ENCODE measurements around the gene ANKRD45.
"Not testable (repeated sequence)": the region's sequence is repeated elsewhere in the genome, so short reads cannot be mapped to it uniquely, and the experiment has no call there.

ANKRD45 gene, protein sequence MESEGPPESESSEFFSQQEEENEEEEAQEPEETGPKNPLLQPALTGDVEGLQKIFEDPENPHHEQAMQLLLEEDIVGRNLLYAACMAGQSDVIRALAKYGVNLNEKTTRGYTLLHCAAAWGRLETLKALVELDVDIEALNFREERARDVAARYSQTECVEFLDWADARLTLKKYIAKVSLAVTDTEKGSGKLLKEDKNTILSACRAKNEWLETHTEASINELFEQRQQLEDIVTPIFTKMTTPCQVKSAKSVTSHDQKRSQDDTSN

DNA sequence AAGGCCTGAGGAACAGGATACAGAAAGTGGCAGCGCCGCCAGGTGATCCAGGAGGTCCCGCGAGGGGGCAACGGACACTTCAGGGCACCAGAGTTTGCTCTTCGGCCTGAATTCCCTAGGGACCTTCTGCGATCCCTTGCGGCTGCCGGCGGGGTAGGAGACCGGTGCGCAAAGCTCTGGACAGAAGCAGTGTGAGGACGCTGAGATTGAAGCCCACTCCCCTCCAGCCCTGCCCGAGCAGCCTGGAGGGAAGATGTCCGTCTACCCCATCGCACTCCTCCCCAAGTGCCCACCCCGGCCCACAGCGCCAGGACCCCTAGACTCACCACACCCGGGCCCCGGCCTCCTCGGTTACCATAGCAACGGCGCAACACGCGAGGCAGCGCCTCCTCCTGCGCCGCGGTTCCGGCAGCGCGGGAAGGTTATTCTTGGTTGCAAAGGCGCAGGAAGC is at the start of gene ANKRD45:
ANKRD45 (minus strand) TSS at position 361 of the 451 bp plus-strand sequence. CDS start 10,433 bp downstream, outside the sequence.
- in situ Hi-C loops (cut with MboI; ENCODE audit: low sequenced_read_pairs), result no loop called here

DNA sequence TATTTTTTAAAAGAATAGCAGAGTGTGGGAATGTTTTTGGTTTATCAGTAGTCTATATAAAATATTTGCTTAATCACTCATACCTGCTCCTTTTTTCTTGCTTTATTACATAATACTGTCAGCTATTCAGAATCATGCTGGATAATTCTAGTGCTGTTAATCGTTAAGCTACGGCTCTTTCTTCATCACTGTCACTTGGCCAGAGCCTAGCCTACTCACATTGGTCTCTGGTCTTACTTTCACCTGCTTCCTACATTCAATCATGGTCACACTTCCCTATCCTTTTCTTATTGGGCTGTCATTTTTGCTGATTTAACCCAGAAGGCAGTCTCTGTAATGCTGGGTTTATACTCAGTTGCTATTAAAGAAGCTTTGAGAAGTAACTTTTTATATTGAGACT is 47.6 kb upstream of the ANKRD45 start:
- in situ Hi-C loops (cut with MboI; ENCODE audit: low sequenced_read_pairs), result no loop called here

DNA sequence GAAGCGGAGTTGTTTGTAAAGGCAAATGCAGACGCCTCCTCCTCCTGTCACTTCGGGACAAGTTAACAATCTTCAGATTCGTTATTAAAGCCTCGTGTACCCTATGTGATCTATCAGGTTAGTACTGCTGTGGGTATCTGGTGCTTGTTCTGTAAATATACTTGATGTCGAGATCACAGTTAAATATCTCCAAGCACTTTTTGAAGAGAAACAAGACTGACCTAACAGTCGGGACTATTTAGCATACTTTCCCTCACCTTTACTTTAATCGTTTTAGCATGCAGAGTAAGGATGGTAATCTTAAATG is 45.8 kb upstream of the ANKRD45 start:
- in situ Hi-C loops (cut with MboI; ENCODE audit: low sequenced_read_pairs), result no loop called here

DNA sequence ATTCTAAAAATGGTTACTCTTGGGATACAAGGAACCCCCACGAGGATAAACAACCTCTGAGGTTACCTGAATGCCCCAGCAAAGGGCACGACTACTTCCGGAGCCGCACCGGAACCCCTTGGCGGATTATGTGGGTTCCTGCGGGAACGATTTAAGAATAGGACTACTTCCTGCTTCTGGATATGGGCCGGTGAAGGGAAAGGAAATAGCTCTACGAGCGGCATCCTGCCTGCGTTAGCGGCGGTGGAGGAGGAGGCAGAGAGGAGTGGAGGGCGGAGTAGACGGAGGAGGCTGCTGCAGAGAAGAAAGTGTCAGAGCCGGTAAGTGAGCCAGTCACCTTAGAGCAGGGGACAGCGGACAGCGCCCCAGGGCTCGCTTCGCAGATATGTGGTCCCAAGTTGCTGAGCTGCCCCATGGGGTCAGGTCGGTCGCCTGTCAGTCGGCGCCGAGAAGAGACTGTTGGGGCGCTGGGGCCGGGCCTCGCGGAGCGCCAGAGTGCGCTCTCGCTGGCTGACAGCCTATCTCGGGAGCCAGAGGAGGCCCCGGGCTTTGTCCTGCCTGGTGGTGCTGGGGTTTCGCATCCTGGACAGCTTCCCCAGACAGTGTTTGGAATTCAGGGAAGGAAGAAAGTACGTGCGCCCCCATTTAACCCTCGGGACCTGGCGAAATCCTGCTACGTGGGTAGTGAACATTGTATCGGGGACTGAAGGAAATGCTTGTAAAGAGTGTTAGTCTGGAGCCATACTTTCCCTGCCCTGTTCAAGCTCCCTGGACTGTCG is 45.3 kb upstream of the ANKRD45 start, which contains the start of gene KLHL20:
KLHL20 (plus strand) TSS at position 223 of the 779 bp plus-strand sequence. CDS start 1,063 bp downstream, outside the sequence.
- in situ Hi-C loops (cut with MboI; ENCODE audit: low sequenced_read_pairs), result no loop called here

DNA sequence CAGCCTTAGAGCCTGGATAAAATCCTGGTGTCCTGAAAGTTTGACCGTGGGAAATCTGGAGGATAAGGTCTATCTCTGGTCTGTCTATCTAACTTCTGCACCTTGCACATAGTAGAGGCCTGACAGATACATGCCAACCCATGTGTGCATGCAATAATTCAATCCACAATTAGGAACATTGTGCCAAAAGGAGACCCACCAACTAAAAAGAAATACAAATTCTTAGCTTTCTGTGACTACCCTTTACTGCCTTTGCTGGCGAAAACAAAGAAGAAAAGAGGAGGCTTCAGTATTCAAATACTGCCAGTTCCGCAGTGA is 44.7 kb upstream of the ANKRD45 start:
- in situ Hi-C loops (cut with MboI; ENCODE audit: low sequenced_read_pairs), result no loop called here

DNA sequence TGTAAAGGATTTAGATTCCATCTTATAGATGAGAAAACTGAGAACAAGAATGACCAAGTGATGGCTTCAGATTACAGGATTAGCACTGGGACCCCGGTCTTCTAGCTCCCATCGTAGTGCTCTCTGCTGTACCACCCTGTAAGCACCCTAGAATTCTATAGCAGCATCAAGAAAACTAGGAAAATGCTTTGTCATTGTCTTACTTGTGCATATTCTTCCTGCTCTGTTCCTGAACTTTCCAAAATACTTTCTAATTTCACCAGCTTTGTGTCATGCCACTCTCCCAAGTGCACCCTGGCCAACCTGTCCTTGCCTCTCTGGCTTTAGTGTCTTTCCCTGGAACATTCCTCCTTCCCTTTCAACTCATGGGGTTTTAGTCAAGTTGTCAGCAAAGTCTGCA is 39.1 kb upstream of the ANKRD45 start:
- in situ Hi-C loops (cut with MboI; ENCODE audit: low sequenced_read_pairs), result no loop called here

DNA sequence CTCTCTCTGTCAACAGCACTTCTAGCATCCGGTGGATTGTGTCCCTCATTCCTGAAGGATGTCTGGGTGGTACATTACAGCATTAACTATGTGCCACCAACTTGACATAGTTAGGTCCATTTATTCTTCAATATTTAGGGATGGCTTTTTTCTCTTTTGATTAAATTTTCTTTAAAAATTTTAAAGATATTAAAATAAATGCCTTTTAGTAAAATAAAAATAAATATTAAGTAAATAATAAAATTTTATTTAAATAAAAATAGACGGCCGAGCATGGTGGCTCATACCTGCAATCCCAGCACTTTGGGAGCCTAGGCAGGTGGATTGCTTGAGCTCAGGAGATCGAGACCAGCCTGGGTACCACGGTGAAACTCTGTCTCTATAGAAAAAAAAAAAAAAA is 35.5 kb upstream of the ANKRD45 start:
- in situ Hi-C loops (cut with MboI; ENCODE audit: low sequenced_read_pairs), result no loop called here

DNA sequence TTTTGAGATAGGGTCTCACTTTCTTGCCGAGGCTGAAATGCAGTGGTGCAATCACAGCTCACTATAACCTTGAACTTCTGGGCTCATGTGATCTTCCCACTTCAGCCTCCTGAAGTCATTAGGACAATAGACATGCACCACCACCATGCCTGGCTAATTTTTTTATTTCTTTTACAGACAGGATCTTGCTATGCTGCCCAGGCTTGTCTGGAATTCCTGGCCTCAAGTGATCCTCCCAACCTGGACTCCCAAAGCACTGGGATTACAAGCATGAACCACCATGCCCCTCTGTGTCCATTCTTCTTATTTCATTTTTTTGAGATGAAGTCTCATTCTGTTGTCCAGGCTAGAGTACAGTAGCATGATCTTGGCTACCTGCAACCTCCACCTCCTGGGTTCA is 33.1 kb upstream of the ANKRD45 start:
- in situ Hi-C loops (cut with MboI; ENCODE audit: low sequenced_read_pairs), result no loop called here

DNA sequence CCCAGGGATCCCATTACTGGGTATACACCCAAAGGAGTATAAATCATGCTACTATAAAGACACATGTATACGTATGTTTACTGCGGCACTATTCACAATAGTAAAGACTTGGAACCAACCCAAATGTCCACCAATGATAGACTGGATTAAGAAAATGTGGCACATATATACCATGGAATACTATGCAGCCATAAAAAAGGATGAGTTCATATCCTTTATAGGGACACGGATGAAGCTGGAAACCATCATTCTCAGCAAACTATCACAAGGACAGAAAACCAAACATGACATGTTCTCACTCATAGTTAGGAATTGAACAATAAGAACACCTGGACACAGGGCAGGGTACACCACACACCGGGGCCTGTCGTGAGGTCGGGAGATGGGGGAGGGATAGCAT is 31.6 kb upstream of the ANKRD45 start:
- in situ Hi-C loops (cut with MboI; ENCODE audit: low sequenced_read_pairs), result not testable (repeated sequence)

DNA sequence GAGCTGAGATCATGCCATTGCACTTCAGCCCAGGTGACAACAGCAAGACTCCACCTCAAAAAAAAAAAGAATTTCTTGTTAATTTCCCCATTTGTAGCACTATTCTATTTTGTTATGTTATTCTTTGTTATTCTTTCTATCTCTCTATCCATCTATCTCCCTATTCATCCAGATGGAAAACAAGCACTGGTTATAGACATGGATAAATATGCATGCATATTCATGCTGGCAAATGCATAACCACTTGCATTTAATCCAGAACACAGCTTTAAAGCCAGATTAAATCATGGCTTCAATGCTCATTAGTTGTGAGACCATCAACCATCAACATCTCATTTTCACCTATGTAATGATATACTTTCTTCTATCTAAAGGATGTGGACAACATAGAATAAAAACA is 23.6 kb upstream of the ANKRD45 start:
- in situ Hi-C loops (cut with MboI; ENCODE audit: low sequenced_read_pairs), result no loop called here

DNA sequence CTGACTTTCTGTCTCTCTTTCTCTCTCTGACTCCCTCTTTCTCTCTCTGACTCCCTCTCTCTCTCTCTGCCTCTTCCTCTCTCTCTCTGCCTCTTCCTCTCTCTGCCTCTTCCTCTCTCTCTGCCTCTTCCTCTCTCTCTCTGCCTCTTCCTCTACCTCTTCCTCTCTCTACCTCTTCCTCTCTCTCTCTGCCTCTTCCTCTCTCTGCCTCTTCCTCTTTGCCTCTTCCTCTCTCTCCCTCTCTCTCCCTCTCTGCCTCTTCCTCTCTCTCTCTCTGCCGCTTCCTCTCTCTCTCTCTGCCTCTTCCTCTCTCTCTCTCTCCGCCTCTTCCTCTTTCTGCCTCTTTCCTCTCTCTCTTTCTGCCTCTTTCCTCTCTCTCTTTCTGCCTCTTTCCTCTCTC is 18.6 kb upstream of the ANKRD45 start:
- in situ Hi-C loops (cut with MboI; ENCODE audit: low sequenced_read_pairs), result no loop called here

DNA sequence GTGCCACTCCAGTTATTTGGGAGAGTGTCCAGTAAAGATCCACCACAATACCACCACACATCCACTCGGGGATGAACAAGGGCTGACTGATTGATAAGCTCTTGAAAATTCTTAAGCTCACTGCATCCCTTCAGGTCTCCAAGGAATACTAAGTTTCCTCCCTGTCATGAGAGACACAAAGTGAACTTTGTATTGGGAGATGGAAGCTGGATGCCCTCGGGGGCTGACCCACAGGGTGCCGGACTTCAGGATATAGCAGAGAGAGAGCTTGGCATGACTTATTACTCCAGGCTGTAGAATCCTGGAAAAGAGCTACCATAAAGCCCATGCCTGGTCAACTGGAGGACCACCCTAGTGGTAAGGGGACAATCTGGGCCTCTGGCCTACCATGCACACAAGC is 15.5 kb upstream of the ANKRD45 start:
- in situ Hi-C loops (cut with MboI; ENCODE audit: low sequenced_read_pairs), result not testable (repeated sequence)

DNA sequence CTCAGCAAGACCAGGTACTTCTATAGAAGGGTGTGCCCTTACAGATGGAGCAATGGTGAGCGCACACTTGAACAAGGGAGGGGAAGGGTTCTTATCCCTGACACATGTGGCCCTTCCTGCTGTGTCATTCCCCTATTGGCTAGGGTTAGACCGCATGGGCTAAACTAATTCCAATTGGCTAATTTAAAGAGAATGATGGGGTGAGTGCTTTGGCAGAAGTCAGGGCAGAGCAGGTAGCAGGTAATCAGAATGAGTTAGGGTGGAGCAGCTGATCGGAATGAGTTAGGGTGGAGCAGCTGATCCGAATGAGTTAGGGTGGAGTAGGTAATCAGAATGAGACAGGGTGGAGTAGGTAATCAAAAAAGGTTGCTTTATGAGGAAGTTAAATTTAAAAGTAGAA is 14.2 kb upstream of the ANKRD45 start:
- in situ Hi-C loops (cut with MboI; ENCODE audit: low sequenced_read_pairs), result not testable (repeated sequence)

DNA sequence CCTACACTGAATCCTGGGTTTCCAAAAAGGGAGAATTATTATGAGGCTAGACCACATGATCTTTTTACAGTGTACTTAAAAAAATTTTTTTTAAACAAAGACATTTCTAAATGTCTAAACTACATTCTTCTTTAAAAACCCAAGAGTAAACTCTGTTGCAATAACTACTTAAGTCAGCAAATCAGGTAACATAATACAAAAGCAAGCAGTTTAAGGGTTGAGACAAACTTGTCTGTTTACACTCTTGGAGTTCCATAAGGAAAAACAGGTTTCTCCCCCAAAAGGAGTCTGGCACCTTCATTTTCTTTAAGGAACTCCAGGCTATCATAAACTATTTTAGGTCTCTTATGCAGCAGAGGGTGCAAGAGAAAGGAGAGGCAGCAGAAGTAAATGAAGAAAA is 12.5 kb upstream of the ANKRD45 start:
- in situ Hi-C loops (cut with MboI; ENCODE audit: low sequenced_read_pairs), result no loop called here

DNA sequence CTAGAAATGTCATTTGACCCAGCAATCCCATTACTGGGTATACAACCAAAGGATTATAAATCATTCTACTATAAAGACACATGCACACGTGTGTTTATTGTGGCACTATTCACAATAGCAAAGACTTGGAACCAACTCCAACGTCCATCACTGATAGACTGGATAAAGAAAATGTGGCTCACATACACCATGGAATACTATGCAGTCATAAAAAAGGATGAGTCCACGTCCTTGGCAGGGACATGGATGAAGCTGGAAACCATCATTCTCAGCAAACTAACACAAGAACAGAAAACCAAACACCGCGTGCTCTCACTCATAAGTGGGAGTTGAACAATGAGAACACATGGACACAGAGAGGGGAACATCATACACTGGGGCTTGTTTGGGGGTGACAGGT is 10.5 kb upstream of the ANKRD45 start:
- in situ Hi-C loops (cut with MboI; ENCODE audit: low sequenced_read_pairs), result not testable (repeated sequence)

DNA sequence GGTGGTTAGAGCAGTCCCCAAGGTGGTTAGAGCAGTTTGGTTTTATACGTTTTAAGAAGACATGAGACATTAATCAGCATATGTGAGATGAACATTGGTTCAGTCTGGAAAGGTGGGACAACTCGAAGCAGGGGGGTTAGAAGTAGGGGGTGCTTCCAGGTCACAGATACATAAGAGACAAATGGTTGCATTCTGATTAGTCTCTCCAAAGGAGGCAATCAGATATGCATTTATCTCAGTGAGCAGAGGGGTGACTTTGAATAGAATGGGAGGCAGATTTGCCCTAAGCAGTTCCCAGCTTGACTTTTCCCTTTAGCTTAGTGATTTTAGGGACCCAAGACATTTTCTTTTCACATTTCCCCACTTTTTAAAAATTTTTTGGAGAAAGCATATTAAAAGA is 4.8 kb upstream of the ANKRD45 start:
- in situ Hi-C loops (cut with MboI; ENCODE audit: low sequenced_read_pairs), result not testable (repeated sequence)

DNA sequence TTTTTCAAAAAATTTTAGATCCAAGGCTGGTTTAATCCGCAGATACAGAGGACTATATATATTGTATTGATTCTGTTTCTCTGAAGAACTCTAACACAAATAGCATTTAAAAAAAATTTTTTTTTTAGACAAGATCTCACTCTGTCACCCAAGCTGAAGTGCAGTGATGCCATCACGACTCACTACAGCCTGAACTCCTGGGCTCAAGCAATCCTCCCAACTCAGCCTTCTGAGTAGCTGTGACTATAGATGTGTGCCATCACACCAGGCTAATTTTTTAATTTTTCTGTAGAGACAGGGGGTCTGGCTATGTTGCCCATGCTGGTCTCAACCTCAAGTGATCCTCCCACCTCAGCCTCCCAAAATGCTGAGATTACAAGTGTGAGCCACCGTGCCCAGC is 3.0 kb downstream of the ANKRD45 start:
- in situ Hi-C loops (cut with MboI; ENCODE audit: low sequenced_read_pairs), result no loop called here

DNA sequence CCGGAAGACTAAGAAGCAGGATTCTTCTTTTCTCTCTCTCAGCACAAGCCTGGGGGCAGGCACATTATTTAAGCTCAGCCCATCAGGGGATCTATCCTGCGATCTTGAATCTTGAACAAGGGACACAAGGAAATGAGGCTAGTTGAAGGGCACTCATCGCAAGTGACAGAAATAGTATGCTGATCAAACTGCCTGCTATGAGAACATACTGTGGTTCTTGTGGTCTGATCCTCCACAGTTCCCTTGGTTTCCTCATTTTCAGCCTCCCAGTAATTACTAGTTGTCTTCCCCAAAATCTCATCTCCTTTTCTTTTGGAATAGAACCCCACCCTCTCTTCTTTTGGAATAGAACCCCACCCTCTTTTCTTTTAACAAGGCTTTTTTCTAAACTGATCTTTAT is 6.5 kb downstream of the ANKRD45 start:
- in situ Hi-C loops (cut with MboI; ENCODE audit: low sequenced_read_pairs), result no loop called here

DNA sequence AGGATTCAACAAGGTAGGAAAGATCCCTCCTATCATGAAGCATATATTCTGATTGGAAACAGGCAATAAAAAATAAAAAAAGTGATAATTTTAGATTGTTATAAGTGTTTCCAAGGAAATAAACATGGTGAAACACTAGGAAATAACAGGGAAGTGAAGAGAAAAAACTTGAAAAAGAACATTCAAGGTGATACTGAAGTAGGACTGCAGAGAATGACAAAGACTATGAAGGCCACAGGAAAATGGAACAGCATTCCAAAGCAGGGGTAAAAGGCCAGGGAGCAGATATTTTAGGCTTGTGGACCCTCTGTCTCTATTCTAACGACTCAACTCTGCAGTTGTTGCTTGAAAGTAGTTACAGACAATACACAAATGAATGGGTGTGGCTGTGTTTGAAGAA is 7.9 kb downstream of the ANKRD45 start:
- in situ Hi-C loops (cut with MboI; ENCODE audit: low sequenced_read_pairs), result no loop called here

DNA sequence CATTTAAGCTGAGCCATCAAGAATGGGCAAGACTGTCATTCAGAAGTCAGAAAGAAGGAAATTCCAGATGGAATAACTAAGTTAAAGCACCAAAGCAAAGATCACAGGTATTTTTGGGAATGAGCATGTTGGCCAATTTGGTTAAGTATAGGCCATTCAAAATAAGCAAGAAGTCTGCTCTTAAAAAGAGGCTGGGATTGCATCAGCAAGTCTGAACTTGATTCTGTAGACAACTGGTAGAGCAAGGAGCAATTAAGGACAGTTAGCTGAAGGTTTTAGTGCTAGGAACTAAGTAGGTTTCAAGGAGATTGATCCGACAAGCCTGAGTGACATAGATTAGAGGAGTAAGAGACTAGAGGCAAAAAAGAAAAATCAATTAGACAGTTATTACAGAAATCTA is 8.4 kb downstream of the ANKRD45 start:
- in situ Hi-C loops (cut with MboI; ENCODE audit: low sequenced_read_pairs), result no loop called here

DNA sequence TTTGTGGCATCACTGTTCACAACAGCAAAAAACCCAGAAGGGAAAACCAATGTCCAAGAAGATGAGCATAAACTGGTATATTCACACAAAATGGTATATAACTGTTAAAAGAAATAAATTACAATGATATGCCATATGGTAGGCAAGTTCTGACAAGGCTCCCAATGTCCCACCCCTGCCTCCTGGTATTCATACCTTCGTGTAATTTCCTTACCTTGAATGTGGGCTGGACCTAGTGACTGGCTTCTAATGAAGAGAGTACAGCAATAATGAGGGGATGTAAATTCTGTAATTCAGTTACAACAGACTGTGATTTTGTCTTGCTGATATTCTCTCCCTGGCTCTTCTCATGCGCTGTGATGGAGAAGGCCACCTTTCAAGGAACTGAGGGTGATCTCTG is 9.3 kb downstream of the ANKRD45 start:
- in situ Hi-C loops (cut with MboI; ENCODE audit: low sequenced_read_pairs), result no loop called here

DNA sequence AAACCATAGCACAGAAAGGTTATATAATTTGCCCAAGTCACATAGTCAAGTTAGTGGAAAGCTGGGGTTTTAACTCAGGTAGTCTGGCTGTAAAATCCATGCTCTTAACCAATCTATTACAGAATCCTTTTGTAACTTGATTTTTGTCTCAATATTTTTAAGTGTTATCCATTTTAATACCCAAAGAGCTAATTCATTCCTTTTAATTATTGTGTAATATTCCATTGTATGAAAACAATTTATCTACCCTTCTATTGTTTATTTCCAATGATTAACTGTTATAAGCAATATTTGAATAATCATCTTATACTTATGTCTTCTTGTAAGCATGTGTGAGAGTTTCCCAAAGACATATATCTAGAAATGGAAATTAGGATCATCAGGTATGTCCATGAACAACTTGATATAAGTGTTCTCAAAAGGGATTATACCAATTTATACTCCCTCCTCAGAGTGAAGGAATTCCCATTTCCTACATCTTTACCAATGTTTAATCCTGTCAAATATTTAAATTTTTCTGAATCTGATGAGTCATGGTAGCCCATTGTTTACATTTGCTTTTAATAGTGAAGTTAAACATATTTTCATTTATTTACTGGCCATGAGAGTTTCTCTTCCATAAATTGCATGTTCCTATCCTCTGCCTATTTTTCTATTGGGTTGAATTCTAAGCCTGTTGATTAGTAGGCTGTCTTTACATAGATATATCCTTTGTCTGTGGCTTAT is 20.6 kb downstream of the ANKRD45 start:
- in situ Hi-C loops (cut with MboI; ENCODE audit: low sequenced_read_pairs), result no loop called here
